ENCODE results near the gene UBL4A. TPM values are rescaled to one million over a fixed set of nuclear protein-coding genes. Genes with fewer than 3 reads are reported as not detected.

The UBL4A gene
- total and polyA plus RNA-seq, 2 donors (not counting 3 experiments of a cell fraction or from before 2014, with no cell fraction given) = 25.3 to 31.4 TPM

DNA sequence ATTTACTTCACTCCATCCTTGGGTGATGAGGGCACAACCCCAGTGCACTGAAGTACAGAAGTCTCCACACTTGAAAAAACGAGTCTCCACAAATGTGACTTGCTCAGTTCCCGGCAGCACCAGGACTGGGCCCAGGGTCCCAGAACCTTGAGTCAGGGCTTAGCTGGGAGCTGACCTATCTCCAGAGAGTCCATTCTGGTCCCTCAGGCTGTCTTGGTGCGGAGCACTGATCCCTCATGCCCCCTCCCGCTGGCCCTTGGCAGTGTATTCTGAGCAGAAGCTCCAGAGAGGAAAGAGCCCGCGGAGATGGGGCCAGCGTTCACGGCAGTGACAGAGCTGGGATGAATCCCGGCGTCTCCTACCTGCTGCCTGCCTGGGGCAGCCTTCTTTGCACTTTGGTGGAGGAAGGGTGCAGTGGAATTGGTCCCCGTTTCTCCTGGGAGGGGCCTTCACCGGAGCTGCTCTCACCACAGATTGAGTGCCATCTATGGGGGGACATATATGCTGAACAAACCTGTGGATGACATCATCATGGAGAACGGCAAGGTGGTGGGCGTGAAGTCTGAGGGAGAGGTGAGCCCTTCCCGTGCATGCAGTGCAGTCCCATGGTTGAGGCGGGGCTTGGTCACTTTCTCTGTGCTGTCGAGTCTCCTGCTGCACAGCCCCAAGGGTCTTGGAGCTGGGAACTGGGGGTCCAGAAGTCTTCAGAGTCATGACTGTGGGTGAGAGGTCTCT lies 45.6 kb downstream of the UBL4A start:
- Histone ChIP-seq H2AFZ (ENCODE audit: low read depth, low read length) (no peak overlapping the region), H3K36me3 (ENCODE audit: control insufficient read depth in 2 of 2, extremely low read depth in 1 of 2, insufficient read depth in 2 of 2, low read length in 2 of 2) (peaks cover 4 to 25% of the 10 kb centered on the region in 2 experiments), H3K9ac (replicated peaks; ENCODE audit: extremely low read depth, insufficient read depth, low read length) (no peak overlapping the region), H3K9me1 (replicated peaks; ENCODE audit: control insufficient read depth, extremely low read depth, insufficient read depth, low read length) (no peaks in the 10 kb centered on the region), H3K79me2 (ENCODE audit: control insufficient read depth, insufficient read depth, low read length) (peaks cover 56% of the 10 kb centered on the region), H3K27me3 (ENCODE audit: control insufficient read depth in 2 of 2, insufficient read depth in 2 of 2, low read length in 2 of 2) (no peaks in the 10 kb centered on the region), H3K27ac (ENCODE audit: insufficient read depth, low read depth, low read length) (no peak overlapping the region), H3K4me2 (ENCODE audit: insufficient read depth, low read length) (no peak overlapping the region), H3K4me3 (replicated peaks in 1 of 3; ENCODE audit: insufficient read depth in 1 of 3, low read depth in 1 of 3, low read length in 3 of 3) (no peak overlapping the region), H3K4me1 (ENCODE audit: control insufficient read depth, extremely low read depth, insufficient read depth, low read length) (peaks cover 14% of the 10 kb centered on the region), H3K9me3 (replicated peaks; ENCODE audit: control insufficient read depth, insufficient read depth, low read length) (no peaks in the 10 kb centered on the region), H4K20me1 (replicated peaks; ENCODE audit: control insufficient read depth, extremely low read depth, insufficient read depth, low read length) (no peaks in the 10 kb centered on the region)
- no peak for DNase-seq (ENCODE audit: low read depth, low spot score)
- POLR2A ChIA-PET = no interaction called here
- TF ChIP-seq MYC (IDR thresholded peaks at IDR 0.05; ENCODE audit: low read depth, low read length) (no peak), POLR2A (IDR thresholded peaks at IDR 0.05; ENCODE audit: low read depth, low read length) (no peak), JUN (IDR thresholded peaks at IDR 0.05; ENCODE audit: borderline replicate concordance, insufficient read depth, insufficient read length, low read depth) (no peak), FOS (IDR thresholded peaks at IDR 0.05; ENCODE audit: borderline replicate concordance, insufficient read depth, low read length) (no peak), GATA2 (IDR thresholded peaks at IDR 0.05; ENCODE audit: insufficient read depth, insufficient read length, low read depth, low read length) (no peak), EZH2 (IDR thresholded peaks at IDR 0.05; ENCODE audit: borderline replicate concordance, low read depth, low read length, severe bottlenecking) (no peak), POLR2AphosphoS5 (IDR thresholded peaks at IDR 0.05; ENCODE audit: insufficient read depth, low read depth, low read length) (no peak), MAX (IDR thresholded peaks at IDR 0.05; ENCODE audit: insufficient read depth, insufficient read length) (no peak), CTCF (IDR thresholded peaks at IDR 0.05; ENCODE audit: extremely low read depth in 1 of 2, insufficient read depth in 1 of 2, low read depth in 1 of 2, low read length in 2 of 2) (no peak)
- CTCF ChIA-PET = interaction anchor here (1.4 kb wide), 1 partner anchor 13 kb away, joined by 3 read pairs; no protein-coding TSS in a partner anchor
- FAIRE-seq = no peak
- no TSS peak for BruUV-seq (replicated peaks)
- dilution Hi-C loops (cut with MboI; ENCODE audit: extremely low pct_ligation_motif_present, low sequenced_read_pairs) (no loop called here), intact Hi-C loops (cut with micrococcal nuclease) (loop anchor here (5.0 kb wide), 2 partner anchors 33 to 37 kb away; partner anchors contain the start of genes DNASE1L1 and LAGE3)
